ENCODE data around the gene RALBP1. TPM values are rescaled to one million over a fixed set of nuclear protein-coding genes. Genes with fewer than 3 reads are reported as not detected.

RALBP1 gene
- total and polyA plus RNA-seq, 9 of the 15 experiments (the other 6 are each of a cell fraction or from before 2014, with no cell fraction given): 10.9 to 70.0 (median 61.3) TPM

DNA sequence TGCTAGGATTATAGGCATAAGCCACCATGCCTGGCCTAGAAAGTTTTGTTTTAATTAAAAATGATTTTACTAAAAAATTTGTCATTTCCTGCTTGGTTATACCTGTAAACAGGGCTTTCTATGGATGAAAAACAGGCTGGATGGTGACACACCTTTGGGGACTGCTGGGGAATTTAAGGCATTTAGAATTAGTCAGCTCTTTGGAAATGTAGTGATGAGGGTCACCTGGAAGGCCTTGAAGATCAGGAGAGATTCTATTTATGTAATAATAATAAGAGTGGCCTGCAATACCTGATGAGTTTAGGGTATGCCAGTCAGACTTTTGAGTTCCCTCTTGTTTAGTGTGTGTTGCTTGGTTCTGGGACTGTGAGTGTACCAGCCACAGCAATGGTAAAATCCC, 51.1 kb downstream of the RALBP1 start:
- H3K27me3 ChIP-seq (ENCODE audit: control insufficient read depth in 2 of 2, insufficient read depth in 2 of 2, low read length in 2 of 2): no peaks in the 10 kb centered on the region
- CTCF ChIA-PET (ENCODE audit: low intra/inter-chr PET ratio): no interaction called here
- no peak for DNase-seq (ENCODE audit: extremely low read depth in 1 of 4, low spot score in 3 of 4)
- intact Hi-C loops (cut with micrococcal nuclease): no loop called here
- POLR2A ChIA-PET: interaction anchor here (0.8 kb wide), 1 partner anchor 192 kb away, joined by 3 read pairs; no protein-coding TSS in a partner anchor
- H3K4me1 ChIP-seq (replicated peaks in 1 of 2; ENCODE audit: control insufficient read depth in 2 of 2, insufficient read depth in 2 of 2, low read length in 2 of 2): no peaks in the 10 kb centered on the region
- no peaks in the 10 kb centered on the region for H3K9me3 ChIP-seq (replicated peaks; ENCODE audit: control insufficient read depth, insufficient read depth, low read depth, low read length)
- in situ Hi-C loops (cut with MboI): no loop called here
- no peak overlapping the region for H2AFZ ChIP-seq (ENCODE audit: low read depth, low read length)
- no peak for ATAC-seq
- TF ChIP-seq CC2D1A (IDR thresholded peaks at IDR 0.05) (no peak), ZNF766 (CRISPR knock-in tag; conservative IDR thresholded peaks at IDR 0.05) (no peak), MTA1 (IDR thresholded peaks at IDR 0.05; ENCODE audit: borderline replicate concordance) (no peak), FOXP1 (CRISPR knock-in tag; IDR thresholded peaks at IDR 0.05) (no peak), ZFP1 (CRISPR knock-in tag; IDR thresholded peaks at IDR 0.05) (no peak)
- no peak overlapping the region for H3K9ac ChIP-seq (ENCODE audit: insufficient read depth in 1 of 2, low read depth in 2 of 2, low read length in 2 of 2)
- H3K4me3 ChIP-seq: no peak overlapping the region
- H3K27ac ChIP-seq (ENCODE audit: extremely low read depth, low read depth, low read length): no peak overlapping the region
- no peaks in the 10 kb centered on the region for H4K20me1 ChIP-seq (replicated peaks; ENCODE audit: control insufficient read depth, insufficient read depth, low read length)
- H3K4me2 ChIP-seq (ENCODE audit: insufficient read depth, low read length): no peak overlapping the region
- H3K79me2 ChIP-seq (ENCODE audit: control insufficient read depth, insufficient read depth, low read length): no peaks in the 10 kb centered on the region
- peaks cover 75% of the 10 kb centered on the region for H3K36me3 ChIP-seq (ENCODE audit: control insufficient read depth, insufficient read depth, low read length)
- H3K9me1 ChIP-seq (ENCODE audit: control insufficient read depth, insufficient read depth, low read length): no peaks in the 10 kb centered on the region
- no TSS peak for BruUV-seq (replicated peaks)
- FAIRE-seq: no peak

DNA sequence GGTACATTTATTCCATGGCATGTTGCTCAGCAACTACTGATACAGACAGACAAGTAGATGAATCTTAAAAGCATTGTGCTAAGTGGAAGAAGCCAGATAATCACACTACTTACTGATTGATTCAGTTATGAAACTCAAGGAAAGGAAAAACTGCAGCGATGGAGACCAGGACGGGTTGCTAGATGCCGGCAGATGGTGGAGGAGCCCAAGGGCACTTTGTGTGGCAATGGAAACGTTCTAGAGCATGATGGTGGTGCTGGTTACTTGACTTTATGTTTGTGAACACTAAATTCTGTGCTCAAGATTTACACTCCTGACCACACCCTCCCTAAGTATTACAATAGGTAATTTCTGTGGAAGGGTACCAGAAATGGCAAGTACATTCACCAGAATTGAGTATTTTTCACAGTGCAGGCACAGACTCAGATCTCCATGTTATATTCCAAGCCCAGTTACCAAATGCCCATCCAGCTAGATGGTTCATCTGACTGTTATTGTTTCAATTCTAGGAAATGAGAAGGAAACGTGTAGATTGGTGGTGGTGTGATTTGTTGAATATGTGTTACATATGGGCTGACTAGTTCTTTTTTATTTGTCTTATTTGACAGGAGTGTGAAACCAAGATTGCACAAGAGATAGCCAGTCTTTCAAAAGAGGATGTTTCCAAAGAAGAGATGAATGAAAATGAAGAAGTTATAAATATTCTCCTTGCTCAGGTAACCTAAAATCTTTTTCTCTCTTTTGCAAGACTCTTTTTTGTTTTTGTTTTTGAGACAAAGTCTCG, 55.1 kb downstream of the RALBP1 start:
- Histone ChIP-seq H3K9me3 (replicated peaks; ENCODE audit: control insufficient read depth, insufficient read depth, low read depth, low read length) (no peaks in the 10 kb centered on the region), H3K9ac (ENCODE audit: insufficient read depth in 1 of 2, low read depth in 2 of 2, low read length in 2 of 2) (no peak overlapping the region), H3K27me3 (ENCODE audit: control insufficient read depth in 2 of 2, insufficient read depth in 2 of 2, low read length in 2 of 2) (no peaks in the 10 kb centered on the region), H3K4me1 (replicated peaks in 1 of 2; ENCODE audit: control insufficient read depth in 2 of 2, insufficient read depth in 2 of 2, low read length in 2 of 2) (no peaks in the 10 kb centered on the region), H3K79me2 (ENCODE audit: control insufficient read depth, insufficient read depth, low read length) (no peaks in the 10 kb centered on the region), H3K4me3 (no peak overlapping the region), H2AFZ (ENCODE audit: low read depth, low read length) (no peak overlapping the region), H3K36me3 (ENCODE audit: control insufficient read depth, insufficient read depth, low read length) (peaks cover 78% of the 10 kb centered on the region), H3K4me2 (ENCODE audit: insufficient read depth, low read length) (no peak overlapping the region), H4K20me1 (replicated peaks; ENCODE audit: control insufficient read depth, insufficient read depth, low read length) (no peaks in the 10 kb centered on the region; the same call in 1 of the 2 replicates), H3K9me1 (ENCODE audit: control insufficient read depth, insufficient read depth, low read length) (no peaks in the 10 kb centered on the region), H3K27ac (ENCODE audit: extremely low read depth, low read depth, low read length) (no peak overlapping the region)
- ATAC-seq: no peak
- POLR2A ChIA-PET: no interaction called here
- TF ChIP-seq MCM5 (IDR thresholded peaks at IDR 0.05; ENCODE audit: low read depth) (no peak), CEBPB (tag; IDR thresholded peaks at IDR 0.05) (peak; percentile 63; the same call in 1 of the 2 replicates), CEBPG (CRISPR knock-in tag; IDR thresholded peaks at IDR 0.05) (no peak), CEBPG (tag; conservative IDR thresholded peaks at IDR 0.05 in 1 of 2, IDR thresholded peaks at IDR 0.05 in 1 of 2) (peak in 1 of 2 experiments; percentile 31; a peak in 1 of 4 replicates)
- CTCF ChIA-PET (ENCODE audit: low intra/inter-chr PET ratio): no interaction called here
- in situ Hi-C loops (cut with MboI): no loop called here
- no peak for FAIRE-seq
- BruUV-seq (replicated peaks): no TSS peak
- no peak for DNase-seq (ENCODE audit: extremely low read depth in 1 of 4, low spot score in 3 of 4)
- 86% methylated on average over 6 of the region's 6 CpGs for WGBS (ENCODE audit: insufficient coverage, low coverage, missing lambda C conversion rate)
- intact Hi-C loops (cut with micrococcal nuclease): no loop called here

Measured in K562 (cell line).